PC-3 (cell line): ENCODE results near the gene SAMD11. TPM values are rescaled to one million over a fixed set of nuclear protein-coding genes. Genes with fewer than 3 reads are reported as not detected.

Source experiments
- ATAC-seq: fragments of 200-7000 bp; cut with Tn5 transposase; 2 replicates; pipeline ENCODE4 v1.9.1; 2020; ENCODE audit warnings: mild to moderate bottlenecking, moderate library complexity
- BruUV-seq: library from RNA; stranded (reverse); fragments of 400-500 nt; replicated peaks from 2 replicates; lab custom pipeline; 2021; lab: Mats Ljungman, UMichigan
- CTCF ChIA-PET: fragments of 300-600 bp; sonication (Branson Sonifier 250); formaldehyde crosslinking; loops from one replicate; lab custom pipeline; 2022; ENCODE audit warnings: antibody characterized with exemption; lab: Charles Lee
- POLR2A ChIA-PET: fragments of 300-600 bp; sonication (Branson Sonifier 250); formaldehyde crosslinking; loops from one replicate; lab custom pipeline; 2022; ENCODE audit warnings: antibody characterized with exemption; ENCODE audit not compliant: unreplicated experiment; lab: Charles Lee
- DNase-seq: peaks from one replicate; pipeline ENCODE4 v3.0.0-alpha.2; 2015
- H2AFZ ChIP-seq: fragments of 300-600 bp; sonication (generic); 2 replicates; pipeline ENCODE4 v1.6.0; 2016; ENCODE audit warnings: antibody characterized with exemption, low read length
- H3F3A ChIP-seq: fragments of 300-600 bp; sonication (generic); one replicate; pipeline ENCODE4 v1.6.0; 2017; ENCODE audit warnings: antibody characterized with exemption, low read length, control low read depth, mild to moderate bottlenecking; ENCODE audit not compliant: unreplicated experiment
- H3K27ac ChIP-seq: fragments of 300-600 bp; sonication (generic); 2 replicates; pipeline ENCODE4 v1.5.1; 2016; ENCODE audit warnings: mild to moderate bottlenecking, low read length
- H3K27me3 ChIP-seq: fragments of 300-600 bp; sonication (generic); 2 replicates; pipeline ENCODE4 v1.6.1; 2016; ENCODE audit warnings: low read length, mixed read lengths
- H3K36me3 ChIP-seq: fragments of 300-600 bp; sonication (generic); 2 replicates; pipeline ENCODE4 v1.6.1; 2016; ENCODE audit warnings: low read depth, mixed run types, low read length, mixed read lengths
- H3K4me1 ChIP-seq: fragments of 300-600 bp; sonication (generic); 2 replicates; pipeline ENCODE4 v1.5.1; 2016; ENCODE audit warnings: low read length; ENCODE audit not compliant: insufficient read depth
- H3K4me2 ChIP-seq: fragments of 300-600 bp; sonication (generic); 2 replicates; pipeline ENCODE4 v1.6.0; 2016; ENCODE audit warnings: low read length
- H3K4me3 ChIP-seq: fragments of 300-600 bp; sonication (generic); 2 replicates; pipeline ENCODE4 v1.5.1; 2016; ENCODE audit warnings: mild to moderate bottlenecking, low read length, mixed read lengths
- H3K79me2 ChIP-seq: fragments of 300-600 bp; sonication (generic); 2 replicates; pipeline ENCODE4 v1.6.1; 2017; ENCODE audit warnings: low read length, mixed read lengths
- H3K9ac ChIP-seq: fragments of 300-600 bp; sonication (generic); 2 replicates; pipeline ENCODE4 v1.6.0; 2016; ENCODE audit warnings: mild to moderate bottlenecking, low read length
- H3K9me2 ChIP-seq: fragments of 300-600 bp; sonication (generic); replicated peaks from 2 replicates; pipeline ENCODE4 v1.6.1; 2016; ENCODE audit warnings: mixed run types, low read length, mixed read lengths
- H3K9me3 ChIP-seq: fragments of 300-600 bp; sonication (generic); 2 replicates; pipeline ENCODE4 v1.6.1; 2016; ENCODE audit warnings: low read length, mixed read lengths
- H4K20me1 ChIP-seq: fragments of 300-600 bp; sonication (generic); 2 replicates; pipeline ENCODE4 v1.6.1; 2016; ENCODE audit warnings: low read length, mixed read lengths
- EZH2 ChIP-seq: fragments of 300-600 bp; sonication (generic); IDR thresholded peaks from one replicate; pipeline ENCODE4 v1.6.1; 2017; ENCODE audit warnings: antibody characterized with exemption, mild to moderate bottlenecking, low read length; ENCODE audit not compliant: unreplicated experiment
- EZH2phosphoT487 ChIP-seq: fragments of 300-600 bp; sonication (generic); IDR thresholded peaks from 2 replicates; pipeline ENCODE4 v1.6.1; 2018; ENCODE audit warnings: mild to moderate bottlenecking, antibody characterized with exemption, low read length, borderline replicate concordance
- intact Hi-C: fragments of 100-400 bp; cut with micrococcal nuclease; formaldehyde crosslinking; loops from 2 replicates; pipeline ENCODE4 v1.9.0; 2023
- total RNA-seq: library from RNA; depleted of rRNA; stranded (reverse); fragments of >200 nt; gene quantifications from 2 replicates; pipeline ENCODE4 v1.2.3, GENCODE V29; 2014
- TF ChIP-seq, protein P1 (sequence below): fragments of 300-600 bp; sonication (generic); conservative IDR thresholded peaks from 2 replicates; pipeline ENCODE4 v1.5.1; 2017; ENCODE audit warnings: antibody characterized with exemption, low read depth, mild to moderate bottlenecking, low read length

SAMD11 gene
- total RNA-seq, 1 experiment from 2014 or later = 5.8 TPM

DNA sequence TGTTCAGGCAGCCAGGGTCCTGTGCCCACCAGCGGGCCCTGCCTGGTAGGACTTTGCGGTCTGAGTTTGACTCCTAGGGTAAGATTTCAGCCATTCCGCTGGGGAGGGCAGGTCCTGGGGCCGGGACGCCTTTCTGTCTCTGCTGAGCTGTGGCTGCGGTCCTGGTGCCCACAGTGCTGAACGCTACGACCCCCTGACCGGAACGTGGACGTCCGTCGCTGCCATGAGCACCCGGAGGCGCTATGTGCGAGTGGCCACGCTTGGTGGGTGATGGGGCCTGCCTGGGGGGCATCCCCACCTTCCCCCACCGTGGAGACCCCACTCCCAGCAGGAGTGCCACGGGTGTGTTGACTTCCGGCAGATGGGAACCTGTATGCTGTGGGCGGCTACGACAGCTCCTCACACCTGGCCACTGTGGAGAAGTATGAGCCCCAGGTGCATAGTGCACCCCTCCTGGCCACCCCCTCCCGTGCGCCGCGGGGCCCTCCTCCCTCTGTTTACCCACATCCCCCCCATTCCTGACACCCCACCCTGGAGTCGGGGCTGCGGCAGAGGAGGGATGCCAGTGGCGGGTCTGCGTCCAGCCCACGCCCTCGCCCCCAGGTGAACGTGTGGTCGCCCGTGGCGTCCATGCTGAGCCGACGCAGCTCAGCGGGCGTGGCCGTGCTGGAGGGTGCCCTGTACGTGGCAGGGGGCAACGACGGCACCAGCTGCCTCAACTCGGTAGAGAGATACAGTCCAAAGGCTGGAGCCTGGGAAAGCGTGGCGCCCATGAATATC, 40.2 kb downstream of the SAMD11 start:
- Histone ChIP-seq H3K36me3 (no peaks in the 10 kb centered on the region), H2AFZ (no peak overlapping the region), H3K79me2 (peaks cover 16% of the 10 kb centered on the region), H3F3A (no peaks in the 10 kb centered on the region), H4K20me1 (no peaks in the 10 kb centered on the region), H3K27ac (no peak overlapping the region), H3K4me3 (no peak overlapping the region), H3K9me3 (no peaks in the 10 kb centered on the region), H3K4me2 (no peak overlapping the region), H3K27me3 (no peaks in the 10 kb centered on the region), H3K9me2 (no peaks in the 10 kb centered on the region), H3K4me1 (peaks cover 29% of the 10 kb centered on the region), H3K9ac (no peak overlapping the region)
- ChIA-PET POLR2A (no interaction called here), CTCF (no interaction called here)
- BruUV-seq = no TSS peak
- ATAC-seq = no peak
- intact Hi-C loops = no loop called here
- no peak for DNase-seq
- TF ChIP-seq EZH2 = no peak
- TF ChIP-seq, protein P1, sequence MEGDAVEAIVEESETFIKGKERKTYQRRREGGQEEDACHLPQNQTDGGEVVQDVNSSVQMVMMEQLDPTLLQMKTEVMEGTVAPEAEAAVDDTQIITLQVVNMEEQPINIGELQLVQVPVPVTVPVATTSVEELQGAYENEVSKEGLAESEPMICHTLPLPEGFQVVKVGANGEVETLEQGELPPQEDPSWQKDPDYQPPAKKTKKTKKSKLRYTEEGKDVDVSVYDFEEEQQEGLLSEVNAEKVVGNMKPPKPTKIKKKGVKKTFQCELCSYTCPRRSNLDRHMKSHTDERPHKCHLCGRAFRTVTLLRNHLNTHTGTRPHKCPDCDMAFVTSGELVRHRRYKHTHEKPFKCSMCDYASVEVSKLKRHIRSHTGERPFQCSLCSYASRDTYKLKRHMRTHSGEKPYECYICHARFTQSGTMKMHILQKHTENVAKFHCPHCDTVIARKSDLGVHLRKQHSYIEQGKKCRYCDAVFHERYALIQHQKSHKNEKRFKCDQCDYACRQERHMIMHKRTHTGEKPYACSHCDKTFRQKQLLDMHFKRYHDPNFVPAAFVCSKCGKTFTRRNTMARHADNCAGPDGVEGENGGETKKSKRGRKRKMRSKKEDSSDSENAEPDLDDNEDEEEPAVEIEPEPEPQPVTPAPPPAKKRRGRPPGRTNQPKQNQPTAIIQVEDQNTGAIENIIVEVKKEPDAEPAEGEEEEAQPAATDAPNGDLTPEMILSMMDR = no peak
- no peak for TF ChIP-seq EZH2phosphoT487

DNA sequence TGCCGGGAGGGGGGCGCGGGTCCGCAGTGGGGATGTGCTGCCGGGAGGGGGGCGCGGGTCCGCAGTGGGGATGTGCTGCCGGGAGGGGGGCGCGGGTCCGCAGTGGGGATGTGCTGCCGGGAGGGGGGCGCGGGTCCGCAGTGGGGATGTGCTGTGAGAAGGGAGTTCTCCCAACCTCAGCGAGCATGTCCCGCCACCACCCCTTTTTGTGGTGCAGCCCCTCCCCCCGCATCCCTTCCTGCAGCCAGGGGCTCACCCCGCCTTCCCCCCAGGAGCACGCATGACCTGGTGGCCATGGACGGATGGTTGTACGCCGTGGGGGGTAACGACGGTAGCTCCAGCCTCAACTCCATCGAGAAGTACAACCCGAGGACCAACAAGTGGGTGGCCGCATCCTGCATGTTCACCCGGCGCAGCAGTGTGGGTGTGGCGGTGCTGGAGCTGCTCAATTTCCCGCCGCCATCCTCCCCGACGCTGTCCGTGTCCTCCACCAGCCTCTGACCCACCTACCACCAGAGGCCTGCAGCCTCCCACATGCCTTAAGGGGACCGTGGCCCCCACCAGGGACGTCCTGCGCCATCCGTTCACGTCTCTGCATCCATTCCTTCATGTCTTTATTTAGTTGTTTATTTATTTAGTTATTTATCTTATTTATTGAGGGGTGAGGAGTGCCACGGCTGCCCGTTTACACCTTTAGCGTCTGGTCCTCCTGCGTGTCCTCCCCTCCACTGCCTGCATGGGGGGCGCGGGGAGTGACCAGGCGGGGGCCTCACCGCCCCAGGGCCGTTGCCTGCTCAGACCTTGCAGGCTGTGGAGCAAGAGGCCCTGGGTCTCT, 41.2 kb downstream of the SAMD11 start:
- no TSS peak for BruUV-seq
- DNase-seq = no peak
- intact Hi-C loops = no loop called here

More for the DNA sequence above, 41.2 kb downstream of the SAMD11 start:
- H3K27ac ChIP-seq = 0 out of 2 replicates have a peak overlapping the region, but pooled peaks have one; percentile 99
- H3F3A ChIP-seq = no peaks in the 10 kb centered on the region
- POLR2A ChIA-PET = no interaction called here
- no peaks in the 10 kb centered on the region for H3K9me2 ChIP-seq
- H3K4me2 ChIP-seq = no peak overlapping the region
- CTCF ChIA-PET = no interaction called here
- H3K9ac ChIP-seq = no peak overlapping the region
- no peaks in the 10 kb centered on the region for H3K36me3 ChIP-seq
- no peak overlapping the region for H3K4me3 ChIP-seq
- ATAC-seq = no peak
- H4K20me1 ChIP-seq = no peaks in the 10 kb centered on the region
- H3K27me3 ChIP-seq = no peaks in the 10 kb centered on the region
- peaks cover 29% of the 10 kb centered on the region for H3K4me1 ChIP-seq
- no peak overlapping the region for H2AFZ ChIP-seq
- TF ChIP-seq, protein P1 = no peak
- TF ChIP-seq EZH2 (no peak), EZH2phosphoT487 (no peak)
- H3K9me3 ChIP-seq = no peaks in the 10 kb centered on the region
- H3K79me2 ChIP-seq = peaks cover 15% of the 10 kb centered on the region
